T-helper 1 cell (primary cell): Measurements from ENCODE around the gene CD46.

ENCODE experiments used
- DNase-seq, 5 donors: peaks; one replicate each; pipeline ENCODE4 v3.0.0-alpha.2; 2012 to 2020

CD46 gene

GRCh38 chr1:207798847-207799246 is 47.0 kb downstream of the CD46 start:
- peak in 1 of 5 donors; percentile 23 for DNase-seq

GRCh38 chr1:207799989-207800648 is 48.3 kb downstream of the CD46 start:
- DNase-seq, result no peak

GRCh38 chr1:207801819-207802218 is 50.0 kb downstream of the CD46 start:
- no peak for DNase-seq

GRCh38 chr1:207803678-207804077 is 51.8 kb downstream of the CD46 start:
- no peak for DNase-seq

GRCh38 chr1:207804721-207805468 is 53.0 kb downstream of the CD46 start:
- DNase-seq, result no peak

GRCh38 chr1:207805841-207806421 is 54.1 kb downstream of the CD46 start:
- DNase-seq, result no peak

GRCh38 chr1:207806531-207807325 is 54.9 kb downstream of the CD46 start:
- DNase-seq, result no peak

GRCh38 chr1:207807326-207807689 is 55.5 kb downstream of the CD46 start:
- no peak for DNase-seq

- no peak for DNase-seq
These were observed 56.0 kb downstream of the CD46 start for GRCh38 chr1:207807690-207808321.

GRCh38 chr1:207808322-207808705 is 56.5 kb downstream of the CD46 start:
- no peak for DNase-seq

GRCh38 chr1:207808911-207809555 is 57.2 kb downstream of the CD46 start:
- no peak for DNase-seq

- no peak for DNase-seq
These were observed 58.3 kb downstream of the CD46 start for GRCh38 chr1:207810173-207810572.

- no peak for DNase-seq
These were observed 58.9 kb downstream of the CD46 start for GRCh38 chr1:207810606-207811295.

GRCh38 chr1:207811319-207811718 is 59.5 kb downstream of the CD46 start:
- DNase-seq, result no peak

- DNase-seq, result no peak
These were observed 60.3 kb downstream of the CD46 start for GRCh38 chr1:207811920-207812720.

- DNase-seq, result no peak
These were observed 61.1 kb downstream of the CD46 start for GRCh38 chr1:207812778-207813511.

- no peak for DNase-seq
These were observed 61.6 kb downstream of the CD46 start for GRCh38 chr1:207813512-207813881.

- no peak for DNase-seq
These were observed 62.1 kb downstream of the CD46 start for GRCh38 chr1:207813946-207814345.

GRCh38 chr1:207814469-207814868 is 62.6 kb downstream of the CD46 start:
- no peak for DNase-seq

- DNase-seq, result no peak
These were observed 63.6 kb downstream of the CD46 start for GRCh38 chr1:207815466-207815865.
